BJ (cell line): Measurements from ENCODE around the gene SERPINB4. TPM values are rescaled to one million over a fixed set of nuclear protein-coding genes. Genes with fewer than 3 reads are reported as not detected.
A peak's percentile ranks its signal among the peaks of the same experiment; 100 is the strongest.
"Not testable (repeated sequence)": the region's sequence is repeated elsewhere in the genome, so short reads cannot be mapped to it uniquely, and the experiment has no call there.

Experiments used
- CTCF ChIA-PET: fragments of 350-600 bp; formaldehyde crosslinking; extraction: SDS; loops from one replicate; lab custom pipeline; 2021; ENCODE audit warnings: antibody characterized with exemption, inconsistent platforms; lab: Yijun Ruan, JAX
- POLR2A ChIA-PET: fragments of 300-600 bp; sonication (Branson Sonifier 250); formaldehyde crosslinking; extraction: SDS; loops from one replicate; lab custom pipeline; 2021; ENCODE audit warnings: antibody characterized with exemption; lab: Charles Lee
- DNase-seq: peaks from one replicate; pipeline ENCODE4 v3.0.0-alpha.2; 2011; ENCODE audit warnings: low read depth
- H3K27me3 ChIP-seq: 2 replicates; pipeline ENCODE4 v1.6.0; 2011; ENCODE audit warnings: low read length; ENCODE audit not compliant: control insufficient read depth, insufficient read depth
- H3K36me3 ChIP-seq: 2 replicates; pipeline ENCODE4 v1.5.1; 2011; ENCODE audit warnings: low read length; ENCODE audit not compliant: control insufficient read depth, insufficient read depth
- H3K4me3 ChIP-seq: 2 replicates; pipeline ENCODE4 v1.5.1; 2011; ENCODE audit warnings: low read depth, mild to moderate bottlenecking, control low read depth, low read length
- CTCF ChIP-seq: IDR thresholded peaks from 2 replicates; pipeline ENCODE4 v1.5.1; 2011; ENCODE audit warnings: low read depth, mild to moderate bottlenecking, control low read depth, inconsistent platforms, low read length, moderate library complexity; ENCODE audit not compliant: insufficient read depth
- polyA minus RNA-seq: library from RNA; depleted of rRNA, polyadenylated mRNA; stranded (reverse); fragments of >200 nt; gene quantifications from 2 replicates; pipeline ENCODE4 v1.2.3, GENCODE V29; 2011; rRNA and poly(A)+ RNA removed
- polyA plus RNA-seq: library from polyadenylated mRNA; depleted of rRNA; stranded (reverse); fragments of >200 nt; gene quantifications from 2 replicates; pipeline ENCODE4 v1.2.3, GENCODE V29; 2011; rRNA removed

Gene SERPINB4
- 0.06 TPM in 1 of 2 replicates, not detected in the other for polyA plus RNA-seq
- not detected in 2 replicates for polyA minus RNA-seq

GRCh38 chr18:63644142-63644541 lies at the start of gene SERPINB4:
Gene SERPINB4 (minus strand): TSS chr18:63644256. CDS start chr18:63643577, 679 bp downstream.
- DNase-seq, POLR2A ChIA-PET, CTCF ChIA-PET, H3K4me3 ChIP-seq, H3K36me3 ChIP-seq, H3K27me3 ChIP-seq: not testable (repeated sequence)

DNA sequence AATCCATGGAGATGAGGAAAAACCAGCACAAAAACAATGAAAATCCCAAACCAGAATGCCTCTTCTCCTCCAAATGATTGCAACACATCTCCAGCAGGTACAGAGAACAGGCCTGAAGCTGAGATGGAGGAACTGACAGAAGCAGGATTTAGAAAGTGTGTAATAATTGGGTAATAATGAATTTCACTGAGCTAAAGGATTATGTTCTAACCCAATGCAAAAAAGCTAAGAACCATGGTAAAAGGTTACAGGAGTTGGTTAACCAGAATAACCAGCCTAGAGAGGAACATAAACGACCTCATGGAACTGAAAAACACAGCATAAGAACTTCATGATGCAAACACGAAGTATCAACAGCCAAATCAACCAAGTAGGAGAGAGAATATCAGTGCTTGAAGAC lies 45.0 kb upstream of the SERPINB4 start:
- Histone ChIP-seq H3K36me3 (no peaks in the 10 kb centered on the region), H3K4me3 (no peak overlapping the region), H3K27me3 (no peaks in the 10 kb centered on the region)
- POLR2A ChIA-PET: no interaction called here
- DNase-seq: no peak
- CTCF ChIA-PET: interaction anchor here (0.6 kb wide), 1 partner anchor 201 kb away, joined by 4 read pairs; no protein-coding TSS in a partner anchor
- no peak for TF ChIP-seq CTCF

DNA sequence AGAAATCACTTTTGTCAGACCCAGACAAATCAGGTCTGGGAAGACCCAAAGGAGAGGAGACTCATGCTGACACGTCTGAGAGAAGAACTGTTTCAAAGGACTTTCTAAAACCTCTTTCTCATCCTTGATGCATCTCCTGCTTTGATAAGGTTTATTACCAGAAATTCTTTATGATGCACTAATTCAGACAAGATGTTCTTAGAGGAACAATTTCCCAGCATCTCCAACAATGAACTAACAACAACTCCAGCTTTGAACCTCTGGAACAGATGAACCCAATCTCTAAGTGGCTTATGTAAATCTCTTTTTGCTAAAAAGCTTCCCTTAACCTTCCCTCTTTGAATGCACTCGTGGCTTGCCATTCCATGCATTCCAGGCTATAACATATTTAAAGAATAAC lies 42.8 kb upstream of the SERPINB4 start:
- peak; percentile 53 for DNase-seq
- no peaks in the 10 kb centered on the region for H3K36me3 ChIP-seq

GRCh38 chr18:63684718-63685117 lies 40.7 kb upstream of the SERPINB4 start:
- ChIA-PET CTCF (interaction anchor here (0.8 to 2.1 kb wide), 4 partner anchors 11 to 166 kb away, joined by 3 to 6 read pairs (median 4); no protein-coding TSS in a partner anchor), POLR2A (no interaction called here)
- no peak for DNase-seq

More for the DNA sequence above, 42.8 kb upstream of the SERPINB4 start:
- H3K27me3 ChIP-seq: no peaks in the 10 kb centered on the region
- POLR2A ChIA-PET: no interaction called here
- H3K4me3 ChIP-seq: no peak overlapping the region
- CTCF ChIA-PET: interaction anchor here (1.0 to 1.2 kb wide), 2 partner anchors 55 to 168 kb away, joined by 3 to 4 read pairs; no protein-coding TSS in a partner anchor
- TF ChIP-seq CTCF: no peak

GRCh38 chr18:63683890-63684289 lies 39.8 kb upstream of the SERPINB4 start:
- H3K36me3 ChIP-seq: no peaks in the 10 kb centered on the region

More at GRCh38 chr18:63684718-63685117, 40.7 kb upstream of the SERPINB4 start:
- H3K4me3 ChIP-seq: no peak overlapping the region
- H3K27me3 ChIP-seq: no peaks in the 10 kb centered on the region
- H3K36me3 ChIP-seq: no peaks in the 10 kb centered on the region
- no peak for TF ChIP-seq CTCF

More at GRCh38 chr18:63683890-63684289, 39.8 kb upstream of the SERPINB4 start:
- DNase-seq: no peak
- no peak for TF ChIP-seq CTCF
- ChIA-PET CTCF (interaction anchor here (0.6 to 2.1 kb wide), 4 partner anchors 18 to 165 kb away, joined by 3 to 6 read pairs (median 4); no protein-coding TSS in a partner anchor), POLR2A (interaction anchor here (0.6 kb wide), 1 partner anchor 85 kb away, joined by 3 read pairs; no protein-coding TSS in a partner anchor)
- Histone ChIP-seq H3K4me3 (no peak overlapping the region), H3K27me3 (no peaks in the 10 kb centered on the region)
